A673 (cell line): ENCODE results near the gene BCL7A. TPM values are rescaled to one million over a fixed set of nuclear protein-coding genes. Genes with fewer than 3 reads are reported as not detected.

ENCODE experiments used
- BruUV-seq: library from RNA; stranded (reverse); fragments of 400-500 nt; replicated peaks from 2 replicates; lab custom pipeline; 2021; lab: Mats Ljungman, UMichigan
- CTCF ChIA-PET: fragments of 300-600 bp; sonication (Branson Sonifier 250); formaldehyde crosslinking; loops from one replicate; lab custom pipeline; 2022; ENCODE audit warnings: antibody characterized with exemption; lab: Charles Lee
- POLR2A ChIA-PET: fragments of 300-600 bp; sonication (Branson Sonifier 250); formaldehyde crosslinking; loops from one replicate; lab custom pipeline; 2022; ENCODE audit warnings: antibody characterized with exemption; ENCODE audit not compliant: low non-redundant PET; lab: Charles Lee
- DNase-seq: peaks from one replicate; pipeline ENCODE4 v3.0.0-alpha.2; 2015; ENCODE audit warnings: low spot score
- H3K27ac ChIP-seq: fragments of 200-600 bp; sonication (generic); 2 replicates; pipeline ENCODE4 v1.5.1; 2016; ENCODE audit warnings: mixed run types, low read depth, mild to moderate bottlenecking, mixed read lengths, antibody characterized with exemption, low read length; ENCODE audit not compliant: poor library complexity, severe bottlenecking
- H3K27me3 ChIP-seq: fragments of 200-600 bp; sonication (generic); replicated peaks from 2 replicates; pipeline ENCODE4 v1.6.1; 2017; ENCODE audit warnings: mixed run types, low read depth, mild to moderate bottlenecking, mixed read lengths, antibody characterized with exemption, low read length; ENCODE audit not compliant: insufficient read depth, poor library complexity
- H3K36me3 ChIP-seq: fragments of 200-600 bp; sonication (generic); 2 replicates; pipeline ENCODE4 v1.6.1; 2016; ENCODE audit warnings: mixed run types, mild to moderate bottlenecking, mixed read lengths, antibody characterized with exemption, low read length; ENCODE audit not compliant: insufficient read depth, poor library complexity, severe bottlenecking
- H3K4me1 ChIP-seq: fragments of 200-600 bp; sonication (generic); 2 replicates; pipeline ENCODE4 v1.6.1; 2017; ENCODE audit warnings: mixed run types, mild to moderate bottlenecking, mixed read lengths, antibody characterized with exemption, low read length; ENCODE audit not compliant: insufficient read depth, poor library complexity, severe bottlenecking
- H3K4me3 ChIP-seq: fragments of 200-600 bp; sonication (generic); 2 replicates; pipeline ENCODE4 v1.5.1; 2016; ENCODE audit warnings: low read depth, mixed run types, mild to moderate bottlenecking, mixed read lengths, low read length; ENCODE audit not compliant: poor library complexity, severe bottlenecking
- H3K9me3 ChIP-seq: fragments of 200-600 bp; sonication (generic); 2 replicates; pipeline ENCODE4 v1.6.1; 2016; ENCODE audit warnings: mixed run types, low read depth, mild to moderate bottlenecking, mixed read lengths, antibody characterized with exemption, low read length; ENCODE audit not compliant: poor library complexity, severe bottlenecking
- CTCF ChIP-seq: fragments of 300-800, 200-600 bp; sonication (generic); conservative IDR thresholded peaks from 2 replicates; pipeline ENCODE4 v1.5.1; 2017; ENCODE audit warnings: low read depth, mild to moderate bottlenecking, antibody characterized with exemption, low read length, moderate library complexity, mixed read lengths
- EZH2 ChIP-seq: fragments of 200-600 bp; sonication (generic); IDR thresholded peaks from 2 replicates; pipeline ENCODE4 v1.6.1; 2017; ENCODE audit warnings: borderline replicate concordance, low read depth, mild to moderate bottlenecking, mixed read lengths, antibody characterized with exemption, low read length; ENCODE audit not compliant: poor library complexity, severe bottlenecking
- intact Hi-C: fragments of 100-400 bp; cut with micrococcal nuclease; formaldehyde crosslinking; loops from one replicate; pipeline ENCODE4 v1.10.0; 2022; ENCODE audit not compliant: unreplicated experiment
- total RNA-seq: library from RNA; stranded (reverse); gene quantifications from 2 replicates; pipeline ENCODE4 v1.2.3, GENCODE V29; 2021

The BCL7A gene
- total RNA-seq, 1 experiment from 2014 or later, result 40.7 TPM

- Histone ChIP-seq H3K9me3 (no peaks in the 10 kb centered on the region), H3K4me3 (no peak overlapping the region), H3K36me3 (peaks cover 38% of the 10 kb centered on the region), H3K4me1 (no peaks in the 10 kb centered on the region), H3K27ac (no peak overlapping the region), H3K27me3 (no peaks in the 10 kb centered on the region)
- ChIA-PET POLR2A (no interaction called here), CTCF (interaction anchor here (0.6 kb wide), 1 partner anchor 83 kb away, joined by 4 read pairs; no protein-coding TSS in a partner anchor)
- DNase-seq, result no peak
- intact Hi-C loops, result no loop called here
- BruUV-seq, result no TSS peak
- TF ChIP-seq CTCF (no peak), EZH2 (no peak)
These were observed 21.2 kb downstream of the BCL7A start for GRCh38 chr12:122042910-122043309.

GRCh38 chr12:122043476-122043875 is 21.8 kb downstream of the BCL7A start:
- no TSS peak for BruUV-seq
- ChIA-PET CTCF (interaction anchor here (0.6 kb wide), 1 partner anchor 83 kb away, joined by 4 read pairs; no protein-coding TSS in a partner anchor), POLR2A (interaction anchor here (0.6 to 0.7 kb wide), 2 partner anchors 370 to 493 kb away, joined by 3 to 9 read pairs; no protein-coding TSS in a partner anchor)
- no peaks in the 10 kb centered on the region for H3K27me3 ChIP-seq
- no peak overlapping the region for H3K27ac ChIP-seq
- peaks cover 37% of the 10 kb centered on the region for H3K36me3 ChIP-seq
- no peaks in the 10 kb centered on the region for H3K9me3 ChIP-seq
- no peak for TF ChIP-seq EZH2
- TF ChIP-seq CTCF, result no peak
- H3K4me1 ChIP-seq, result no peaks in the 10 kb centered on the region
- DNase-seq, result no peak
- H3K4me3 ChIP-seq, result no peak overlapping the region
- intact Hi-C loops, result no loop called here

- ChIA-PET CTCF (no interaction called here), POLR2A (no interaction called here)
- Histone ChIP-seq H3K27ac (no peak overlapping the region), H3K27me3 (no peaks in the 10 kb centered on the region), H3K36me3 (peaks cover 30% of the 10 kb centered on the region), H3K4me3 (no peak overlapping the region), H3K4me1 (no peaks in the 10 kb centered on the region), H3K9me3 (no peaks in the 10 kb centered on the region)
- TF ChIP-seq CTCF, result no peak
- no peak for TF ChIP-seq EZH2
- no TSS peak for BruUV-seq
- DNase-seq, result no peak
- intact Hi-C loops, result no loop called here
These were observed 23.6 kb downstream of the BCL7A start for GRCh38 chr12:122045262-122045661.
